SK-N-SH (cell line): ENCODE results near the gene ZC3H8.

Source experiments
- CHD2 ChIP-seq: fragments of 150-350 bp; IDR thresholded peaks from 2 replicates; pipeline ENCODE4 v1.6.1; 2018; ENCODE audit warnings: low read length; ENCODE audit not compliant: partially characterized antibody
- EP300 ChIP-seq, 2 experiments: IDR thresholded peaks; 2 replicates each; pipeline versions ENCODE4 v1.4.0 to v1.6.1; 2012; ENCODE audit warnings: borderline replicate concordance in 1 of 2, low read depth in 1 of 2, low read length in 1 of 2
- EZH2phosphoT487 ChIP-seq: fragments of 200-600 bp; sonication (generic); IDR thresholded peaks from 2 replicates; pipeline ENCODE4 v1.6.1; 2017; ENCODE audit warnings: low read depth, mixed run types, mild to moderate bottlenecking, antibody characterized with exemption, moderate library complexity, borderline replicate concordance
- NFIC ChIP-seq: IDR thresholded peaks from 2 replicates; pipeline ENCODE4 v1.4.0; 2012; ENCODE audit warnings: borderline replicate concordance
- NRF1 ChIP-seq: IDR thresholded peaks from 2 replicates; pipeline ENCODE4 v1.6.1; 2012; ENCODE audit warnings: low read depth, mild to moderate bottlenecking, low read length
- POLR2AphosphoS5 ChIP-seq: IDR thresholded peaks from 2 replicates; pipeline ENCODE4 v1.6.1; 2012; ENCODE audit warnings: low read depth, low read length
- SIN3A ChIP-seq: IDR thresholded peaks from 2 replicates; pipeline ENCODE4 v1.6.1; 2012; ENCODE audit warnings: low read depth, mild to moderate bottlenecking, low read length, moderate library complexity, borderline replicate concordance
- SMC3 ChIP-seq: IDR thresholded peaks from 2 replicates; pipeline ENCODE4 v1.6.1; 2012; ENCODE audit warnings: low read depth, low read length, improper control_type of control experiment
- TAF1 ChIP-seq: IDR thresholded peaks from 2 replicates; pipeline ENCODE4 v1.6.1; 2012; ENCODE audit warnings: low read depth, mild to moderate bottlenecking, low read length, moderate library complexity, borderline replicate concordance
- TF ChIP-seq, protein P1 (sequence below): fragments of 200-600 bp; sonication (generic); IDR thresholded peaks from 2 replicates; pipeline ENCODE4 v1.6.1; 2017; ENCODE audit warnings: antibody characterized with exemption, mild to moderate bottlenecking, moderate library complexity
- TF ChIP-seq, protein P2 (sequence below): IDR thresholded peaks from 2 replicates; pipeline ENCODE4 v1.6.1; 2012; ENCODE audit warnings: mild to moderate bottlenecking, low read depth, low read length, moderate library complexity

DNA sequence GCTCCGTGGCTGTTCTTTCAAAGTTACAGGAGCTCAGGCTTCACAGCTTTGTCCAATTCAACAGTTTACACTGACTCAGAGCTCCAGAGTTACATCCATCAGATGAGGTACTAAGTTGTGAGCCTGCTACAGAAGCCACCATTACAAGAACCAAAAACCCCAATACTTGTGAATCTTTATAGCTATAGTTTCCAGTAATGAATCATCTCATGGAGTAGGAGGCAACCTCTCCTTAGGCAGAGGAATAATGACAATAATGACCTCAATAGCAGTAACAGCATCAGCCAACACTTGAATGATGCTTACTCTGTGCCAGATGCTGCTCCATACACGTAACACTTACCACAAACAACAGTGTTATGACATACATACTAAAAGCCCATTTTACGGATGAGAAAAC is 3.6 kb downstream of the ZC3H8 start:
- TF ChIP-seq EZH2phosphoT487 (no peak), NRF1 (no peak), SIN3A (no peak), TAF1 (no peak), NFIC (no peak), POLR2AphosphoS5 (no peak), EP300 (IDR thresholded peaks at IDR 0.05; ENCODE audit: borderline replicate concordance in 1 of 2, low read depth in 1 of 2, low read length in 1 of 2) (no peak), SMC3 (no peak), CHD2 (no peak)
- TF ChIP-seq, protein P1, sequence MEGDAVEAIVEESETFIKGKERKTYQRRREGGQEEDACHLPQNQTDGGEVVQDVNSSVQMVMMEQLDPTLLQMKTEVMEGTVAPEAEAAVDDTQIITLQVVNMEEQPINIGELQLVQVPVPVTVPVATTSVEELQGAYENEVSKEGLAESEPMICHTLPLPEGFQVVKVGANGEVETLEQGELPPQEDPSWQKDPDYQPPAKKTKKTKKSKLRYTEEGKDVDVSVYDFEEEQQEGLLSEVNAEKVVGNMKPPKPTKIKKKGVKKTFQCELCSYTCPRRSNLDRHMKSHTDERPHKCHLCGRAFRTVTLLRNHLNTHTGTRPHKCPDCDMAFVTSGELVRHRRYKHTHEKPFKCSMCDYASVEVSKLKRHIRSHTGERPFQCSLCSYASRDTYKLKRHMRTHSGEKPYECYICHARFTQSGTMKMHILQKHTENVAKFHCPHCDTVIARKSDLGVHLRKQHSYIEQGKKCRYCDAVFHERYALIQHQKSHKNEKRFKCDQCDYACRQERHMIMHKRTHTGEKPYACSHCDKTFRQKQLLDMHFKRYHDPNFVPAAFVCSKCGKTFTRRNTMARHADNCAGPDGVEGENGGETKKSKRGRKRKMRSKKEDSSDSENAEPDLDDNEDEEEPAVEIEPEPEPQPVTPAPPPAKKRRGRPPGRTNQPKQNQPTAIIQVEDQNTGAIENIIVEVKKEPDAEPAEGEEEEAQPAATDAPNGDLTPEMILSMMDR: no peak
- TF ChIP-seq, protein P2, sequence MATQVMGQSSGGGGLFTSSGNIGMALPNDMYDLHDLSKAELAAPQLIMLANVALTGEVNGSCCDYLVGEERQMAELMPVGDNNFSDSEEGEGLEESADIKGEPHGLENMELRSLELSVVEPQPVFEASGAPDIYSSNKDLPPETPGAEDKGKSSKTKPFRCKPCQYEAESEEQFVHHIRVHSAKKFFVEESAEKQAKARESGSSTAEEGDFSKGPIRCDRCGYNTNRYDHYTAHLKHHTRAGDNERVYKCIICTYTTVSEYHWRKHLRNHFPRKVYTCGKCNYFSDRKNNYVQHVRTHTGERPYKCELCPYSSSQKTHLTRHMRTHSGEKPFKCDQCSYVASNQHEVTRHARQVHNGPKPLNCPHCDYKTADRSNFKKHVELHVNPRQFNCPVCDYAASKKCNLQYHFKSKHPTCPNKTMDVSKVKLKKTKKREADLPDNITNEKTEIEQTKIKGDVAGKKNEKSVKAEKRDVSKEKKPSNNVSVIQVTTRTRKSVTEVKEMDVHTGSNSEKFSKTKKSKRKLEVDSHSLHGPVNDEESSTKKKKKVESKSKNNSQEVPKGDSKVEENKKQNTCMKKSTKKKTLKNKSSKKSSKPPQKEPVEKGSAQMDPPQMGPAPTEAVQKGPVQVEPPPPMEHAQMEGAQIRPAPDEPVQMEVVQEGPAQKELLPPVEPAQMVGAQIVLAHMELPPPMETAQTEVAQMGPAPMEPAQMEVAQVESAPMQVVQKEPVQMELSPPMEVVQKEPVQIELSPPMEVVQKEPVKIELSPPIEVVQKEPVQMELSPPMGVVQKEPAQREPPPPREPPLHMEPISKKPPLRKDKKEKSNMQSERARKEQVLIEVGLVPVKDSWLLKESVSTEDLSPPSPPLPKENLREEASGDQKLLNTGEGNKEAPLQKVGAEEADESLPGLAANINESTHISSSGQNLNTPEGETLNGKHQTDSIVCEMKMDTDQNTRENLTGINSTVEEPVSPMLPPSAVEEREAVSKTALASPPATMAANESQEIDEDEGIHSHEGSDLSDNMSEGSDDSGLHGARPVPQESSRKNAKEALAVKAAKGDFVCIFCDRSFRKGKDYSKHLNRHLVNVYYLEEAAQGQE: no peak
